Hair follicular keratinocyte (primary cell): ENCODE results near the gene OR10H3. TPM values are rescaled to one million over a fixed set of nuclear protein-coding genes. Genes with fewer than 3 reads are reported as not detected.

Source experiments
- total RNA-seq: library from RNA; depleted of rRNA; stranded (reverse); fragments of >200 nt; gene quantifications from 2 replicates; pipeline ENCODE4 v1.2.3, GENCODE V29; 2015

OR10H3 gene
- not detected in 2 replicates for total RNA-seq

GRCh38 chr19:15737722-15738121 is at the start of gene OR10H3:
OR10H3 (plus strand) TSS chr19:15737985; CDS start chr19:15741393, 3,408 bp downstream.

GRCh38 chr19:15727724-15728123 is 10.1 kb upstream of the OR10H3 start, which contains the start of gene OR10H2:
OR10H2 (plus strand) TSS chr19:15728024; CDS start chr19:15728044, 20 bp downstream.

GRCh38 chr19:15787611-15788155 is 49.9 kb downstream of the OR10H3 start, which contains the start of gene OR10H5:
OR10H5 (plus strand) TSS chr19:15787661; CDS start chr19:15794049, 6,388 bp downstream.

Other genes with a start within 250 kb of the OR10H3 start
- gene CYP4F22, start 229.5 kb upstream of the OR10H3 start, total RNA-seq: 0.08 TPM in 2 replicates
- gene CYP4F8, start 122.8 kb upstream of the OR10H3 start, total RNA-seq: not detected in 2 replicates
- not detected in 2 replicates for gene CYP4F3, start 97.1 kb upstream of the OR10H3 start, total RNA-seq
- not detected in 2 replicates for gene CYP4F12, start 64.9 kb upstream of the OR10H3 start, total RNA-seq
- not detected in 2 replicates for gene OR10H2, start 10.0 kb upstream of the OR10H3 start, total RNA-seq
- not detected in 2 replicates for gene OR10H5, start 49.7 kb downstream of the OR10H3 start, total RNA-seq
- gene OR10H1, start 77.7 kb downstream of the OR10H3 start, total RNA-seq: not detected in 2 replicates
- 0.04 and 0.23 TPM in 2 replicates for gene CYP4F2, start 160.1 kb downstream of the OR10H3 start, total RNA-seq
- 1.7 and 3.7 TPM in 2 replicates for gene CYP4F11, start 196.5 kb downstream of the OR10H3 start, total RNA-seq
- not detected in 2 replicates for gene OR10H4, start 211.0 kb downstream of the OR10H3 start, total RNA-seq